Subcutaneous adipose tissue (tissue), 4 donors: ENCODE measurements around the gene CDKL1. TPM values are rescaled to one million over a fixed set of nuclear protein-coding genes. Genes with fewer than 3 reads are reported as not detected.

ENCODE experiments used
- CTCF ChIP-seq: fragments of 450-650 bp; IDR thresholded peaks from one replicate; pipeline ENCODE4 v1.5.1; 2016; ENCODE audit warnings: low read depth, mild to moderate bottlenecking, control low read depth, antibody characterized with exemption, moderate library complexity
- small RNA-seq: library from RNA; depleted of rRNA; stranded (forward); fragments of <200 nt; gene quantifications from one replicate; pipeline ENCODE3, GENCODE V24; 2016
- total RNA-seq, 4 donors: library from RNA; depleted of rRNA; stranded (reverse); fragments of >200 nt; gene quantifications; one replicate each; pipeline ENCODE4 v1.1.0, GENCODE V29; 2016

CDKL1 gene
- total RNA-seq, 4 donors from 2014 or later, result 12.2 to 37.7 (median 31.4) TPM

- no peak for TF ChIP-seq CTCF
These were observed 108.5 kb downstream of the CDKL1 start for GRCh38 chr14:50288146-50288545.

- no peak for TF ChIP-seq CTCF
These were observed 110.8 kb downstream of the CDKL1 start for GRCh38 chr14:50285861-50286260.

Small RNA genes lying within 50 kb of the gene (small RNA-seq; reads per million reads assigned to genes)
- gene MIR4504, result not detected

Other genes starting within 250 kb of the CDKL1 start
- 10 to 100 TPM; 39.4 to 50.2 (median 41.5) TPM for gene SOS2, start 165.3 kb downstream of the CDKL1 start, total RNA-seq
- 1 to 10 TPM; 3.1 to 6.7 (median 4.6) TPM for gene L2HGDH, start 84.7 kb downstream of the CDKL1 start, total RNA-seq
- 10 to 100 TPM; 16.7 to 25.8 (median 18.5) TPM for gene DMAC2L, start 84.6 kb downstream of the CDKL1 start, total RNA-seq
- gene MAP4K5, start 135.7 kb upstream of the CDKL1 start, total RNA-seq, result 100 to 1,000 TPM in 3 of 4 donors, 10 to 100 TPM in 1; 78.3 to 139 (median 120) TPM
- 1 to 10 TPM; 2.4 to 5.4 (median 4.9) TPM for gene ATL1, start 163.3 kb upstream of the CDKL1 start, total RNA-seq